ENCODE data around the gene SETSIP.

GRCh38 chr1:92087542-92087941 is 12.3 kb upstream of the SETSIP start:
- TF ChIP-seq POLR2A (IDR thresholded peaks at IDR 0.05) (no peak), CTCF (IDR thresholded peaks at IDR 0.05) (no peak), EP300 (IDR thresholded peaks at IDR 0.05) (no peak)
